Measurements from ENCODE around the gene STYXL2.

Gene STYXL2

DNA sequence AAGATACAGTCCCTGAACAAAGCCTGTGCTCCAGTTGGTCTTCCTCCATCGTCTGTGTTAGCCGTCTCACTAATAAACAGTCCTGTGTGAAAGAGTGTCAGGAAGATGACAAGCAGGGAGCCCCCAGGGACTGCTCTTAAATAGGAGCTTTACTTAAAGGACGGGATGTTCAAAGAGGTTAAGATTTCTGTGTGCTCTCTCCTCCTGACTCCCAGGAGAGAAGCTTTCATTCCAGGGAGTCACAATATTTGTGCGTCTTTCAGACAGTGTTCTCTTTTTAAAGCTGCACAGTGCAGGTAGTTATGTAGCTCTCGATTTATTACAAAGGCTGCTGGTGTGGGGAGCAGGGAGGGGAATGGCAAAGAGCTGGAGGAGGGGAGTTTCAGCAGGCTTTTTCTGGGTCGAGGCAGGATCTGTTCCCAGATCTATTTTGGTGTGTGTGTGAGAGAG, 43.5 kb downstream of the STYXL2 start:
- DNase-seq, result no peak

GRCh38 chr1:167137793-167138510, 44.1 kb downstream of the STYXL2 start:
- no peak for DNase-seq

DNA sequence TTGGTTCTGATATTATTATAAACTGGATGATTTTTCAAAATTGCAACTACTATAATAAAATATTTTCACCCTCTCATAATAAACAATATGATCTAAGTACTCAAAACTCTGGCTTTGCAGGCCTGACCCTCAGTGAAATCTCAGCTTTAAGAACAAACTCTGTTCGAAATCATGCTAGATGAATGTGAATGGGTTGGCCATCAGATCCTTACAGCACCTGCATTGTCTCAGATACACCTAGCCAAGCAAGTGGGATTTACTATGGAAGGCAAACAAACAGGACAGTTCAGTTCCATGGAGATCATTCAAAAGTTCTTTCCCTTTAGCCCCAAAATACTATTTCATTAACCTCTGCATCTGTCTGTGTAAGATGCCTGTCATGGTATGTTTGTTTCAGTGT, 44.8 kb downstream of the STYXL2 start:
- no peak for DNase-seq

DNA sequence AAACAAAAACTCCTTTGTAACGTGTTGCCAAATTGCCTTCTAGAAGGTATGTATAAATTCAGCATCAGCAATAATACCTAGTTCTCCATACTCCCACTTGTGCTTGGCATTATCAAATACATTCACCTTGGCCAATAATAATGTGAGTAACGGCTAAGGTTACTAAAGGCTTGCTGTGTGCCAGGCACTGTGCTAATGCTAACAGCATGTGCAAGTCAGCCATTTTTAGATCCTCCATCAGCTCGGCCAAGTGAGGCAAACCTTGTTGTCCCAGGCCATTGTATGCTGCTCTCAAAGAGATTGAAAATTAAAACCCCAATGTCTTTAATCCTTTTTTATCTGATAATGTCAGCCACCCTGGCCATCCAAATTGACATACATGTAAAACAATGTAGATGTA, 48.1 kb downstream of the STYXL2 start:
- no peak for DNase-seq
